PC-9 (cell line): ENCODE results near the gene KIF6. TPM values are rescaled to one million over a fixed set of nuclear protein-coding genes. Genes with fewer than 3 reads are reported as not detected.

ENCODE experiments used
- BruUV-seq: library from RNA; stranded (reverse); fragments of 400-500 nt; replicated peaks from 2 replicates; lab custom pipeline; 2021; lab: Mats Ljungman, UMichigan
- CTCF ChIA-PET: fragments of 300-600 bp; sonication (Branson Sonifier 250); formaldehyde crosslinking; loops from one replicate; lab custom pipeline; 2022; ENCODE audit warnings: antibody characterized with exemption; lab: Charles Lee
- POLR2A ChIA-PET: fragments of 300-600 bp; sonication (Branson Sonifier 250); formaldehyde crosslinking; loops from one replicate; lab custom pipeline; 2022; ENCODE audit warnings: antibody characterized with exemption; ENCODE audit not compliant: unreplicated experiment; lab: Charles Lee
- DNase-seq, 2 experiments: peaks; one replicate each; pipeline versions ENCODE4 v3.0.0 to v3.0.0-alpha.2; 2015 to 2022; ENCODE audit warnings: mixed read lengths in 1 of 2
- H2AFZ ChIP-seq: fragments of 200-600 bp; sonication (generic); 2 replicates; pipeline ENCODE4 v1.8.1; 2017; ENCODE audit warnings: antibody characterized with exemption
- H3F3A ChIP-seq: fragments of 200-600 bp; sonication (generic); 2 replicates; pipeline ENCODE4 v1.8.1; 2017; ENCODE audit warnings: antibody characterized with exemption, mild to moderate bottlenecking, low read depth; ENCODE audit not compliant: insufficient read depth
- H3K27ac ChIP-seq: fragments of 200-600 bp; sonication (generic); 2 replicates; pipeline ENCODE4 v1.6.1; 2016; ENCODE audit warnings: mixed run types
- H3K27me3 ChIP-seq: fragments of 200-600 bp; sonication (generic); 2 replicates; pipeline ENCODE4 v1.6.1; 2016; ENCODE audit warnings: low read depth, mixed run types; ENCODE audit not compliant: insufficient read depth
- H3K36me3 ChIP-seq: fragments of 200-600 bp; sonication (generic); 2 replicates; pipeline ENCODE4 v1.6.1; 2016; ENCODE audit warnings: low read depth, mixed run types
- H3K4me1 ChIP-seq: fragments of 200-600 bp; sonication (generic); replicated peaks from 2 replicates; pipeline ENCODE4 v1.6.1; 2016; ENCODE audit warnings: mixed run types; ENCODE audit not compliant: insufficient read depth
- H3K4me2 ChIP-seq: fragments of 200-600 bp; sonication (generic); 2 replicates; pipeline ENCODE4 v1.6.1; 2017; ENCODE audit warnings: mixed run types
- H3K4me3 ChIP-seq: fragments of 200-600 bp; sonication (generic); 2 replicates; pipeline ENCODE4 v1.6.1; 2016; ENCODE audit warnings: mixed run types
- H3K79me2 ChIP-seq: fragments of 200-600 bp; sonication (generic); 2 replicates; pipeline ENCODE4 v1.6.1; 2017; ENCODE audit warnings: low read depth, mixed run types
- H3K9me2 ChIP-seq: fragments of 200-600 bp; sonication (generic); 2 replicates; pipeline ENCODE4 v1.8.1; 2017; ENCODE audit warnings: mild to moderate bottlenecking; ENCODE audit not compliant: insufficient read depth
- H3K9me3 ChIP-seq: fragments of 200-600 bp; sonication (generic); 2 replicates; pipeline ENCODE4 v1.8.1; 2016; ENCODE audit warnings: low read depth; ENCODE audit not compliant: insufficient read depth
- H4K20me1 ChIP-seq: fragments of 200-600 bp; sonication (generic); 2 replicates; pipeline ENCODE4 v1.8.1; 2017; ENCODE audit not compliant: insufficient read depth
- CTCF ChIP-seq: fragments of 200-600 bp; sonication (generic); conservative IDR thresholded peaks from 2 replicates; pipeline ENCODE4 v1.6.1; 2017; ENCODE audit warnings: mixed run types, antibody characterized with exemption, mild to moderate bottlenecking, moderate library complexity
- EZH2 ChIP-seq: fragments of 200-600 bp; sonication (generic); IDR thresholded peaks from 2 replicates; pipeline ENCODE4 v1.8.0; 2017; ENCODE audit warnings: antibody characterized with exemption, low read depth
- intact Hi-C: fragments of 100-400 bp; cut with micrococcal nuclease; formaldehyde crosslinking; loops from one replicate; pipeline ENCODE4 v1.10.0; 2022; ENCODE audit not compliant: unreplicated experiment
- total RNA-seq: library from RNA; stranded (reverse); gene quantifications from 2 replicates; pipeline ENCODE4 v1.2.3, GENCODE V29; 2021

The KIF6 gene
- total RNA-seq, 1 experiment from 2014 or later: not detected

GRCh38 chr6:39558079-39558478 lies 167.1 kb downstream of the KIF6 start:
- H4K20me1 ChIP-seq: no peaks in the 10 kb centered on the region
- no peak for DNase-seq
- peaks cover 38% of the 10 kb centered on the region for H3K27me3 ChIP-seq
- ChIA-PET POLR2A (no interaction called here), CTCF (no interaction called here)
- no peaks in the 10 kb centered on the region for H3F3A ChIP-seq
- no peak for TF ChIP-seq CTCF
- no peak for TF ChIP-seq EZH2
- no peaks in the 10 kb centered on the region for H3K36me3 ChIP-seq
- H3K79me2 ChIP-seq: no peaks in the 10 kb centered on the region
- H3K9me3 ChIP-seq: no peaks in the 10 kb centered on the region
- H3K9me2 ChIP-seq: no peaks in the 10 kb centered on the region
- BruUV-seq: no TSS peak
- H3K4me1 ChIP-seq: no peaks in the 10 kb centered on the region
- no peak overlapping the region for H2AFZ ChIP-seq
- intact Hi-C loops: no loop called here
- H3K4me2 ChIP-seq: no peak overlapping the region
- H3K27ac ChIP-seq: no peak overlapping the region
- no peak overlapping the region for H3K4me3 ChIP-seq

- CTCF ChIA-PET: no interaction called here
- POLR2A ChIA-PET: no interaction called here
- TF ChIP-seq CTCF (no peak), EZH2 (no peak)
Measured at GRCh38 chr6:39555136-39555535, 170.1 kb downstream of the KIF6 start.

GRCh38 chr6:39553860-39554802 lies 171.1 kb downstream of the KIF6 start:
- peaks cover 47% of the 10 kb centered on the region for H3K27me3 ChIP-seq
- no peak overlapping the region for H2AFZ ChIP-seq
- ChIA-PET POLR2A (no interaction called here), CTCF (no interaction called here)
- no peaks in the 10 kb centered on the region for H3K9me3 ChIP-seq
- no peaks in the 10 kb centered on the region for H3K9me2 ChIP-seq
- H4K20me1 ChIP-seq: no peaks in the 10 kb centered on the region
- no peaks in the 10 kb centered on the region for H3F3A ChIP-seq
- no peaks in the 10 kb centered on the region for H3K79me2 ChIP-seq
- BruUV-seq: no TSS peak
- no peaks in the 10 kb centered on the region for H3K4me1 ChIP-seq
- no peak overlapping the region for H3K4me2 ChIP-seq
- H3K27ac ChIP-seq: no peak overlapping the region
- H3K36me3 ChIP-seq: no peaks in the 10 kb centered on the region
- no peak overlapping the region for H3K4me3 ChIP-seq
- intact Hi-C loops: loop anchor here (5.0 kb wide), 1 partner anchor 593 kb away; no protein-coding TSS in a partner anchor
- no peak for DNase-seq
- TF ChIP-seq EZH2: no peak
- no peak for TF ChIP-seq CTCF

More at GRCh38 chr6:39555136-39555535, 170.1 kb downstream of the KIF6 start:
- DNase-seq: no peak
- no TSS peak for BruUV-seq
- intact Hi-C loops: no loop called here
- no peak overlapping the region for H2AFZ ChIP-seq
- H3F3A ChIP-seq: no peaks in the 10 kb centered on the region
- peaks cover 47% of the 10 kb centered on the region for H3K27me3 ChIP-seq
- no peaks in the 10 kb centered on the region for H3K79me2 ChIP-seq
- H4K20me1 ChIP-seq: no peaks in the 10 kb centered on the region
- no peaks in the 10 kb centered on the region for H3K9me2 ChIP-seq
- H3K4me2 ChIP-seq: no peak overlapping the region
- H3K27ac ChIP-seq: no peak overlapping the region
- no peaks in the 10 kb centered on the region for H3K4me1 ChIP-seq
- H3K36me3 ChIP-seq: no peaks in the 10 kb centered on the region
- H3K4me3 ChIP-seq: no peak overlapping the region
- H3K9me3 ChIP-seq: no peaks in the 10 kb centered on the region
